ENCODE results near the gene DLGAP1. TPM values are rescaled to one million over a fixed set of nuclear protein-coding genes. Genes with fewer than 3 reads are reported as not detected.

Gene DLGAP1
- total and polyA plus RNA-seq, 2 of the 4 experiments (the other 2 are of a cell fraction): under 0.01 to 0.09 TPM

DNA sequence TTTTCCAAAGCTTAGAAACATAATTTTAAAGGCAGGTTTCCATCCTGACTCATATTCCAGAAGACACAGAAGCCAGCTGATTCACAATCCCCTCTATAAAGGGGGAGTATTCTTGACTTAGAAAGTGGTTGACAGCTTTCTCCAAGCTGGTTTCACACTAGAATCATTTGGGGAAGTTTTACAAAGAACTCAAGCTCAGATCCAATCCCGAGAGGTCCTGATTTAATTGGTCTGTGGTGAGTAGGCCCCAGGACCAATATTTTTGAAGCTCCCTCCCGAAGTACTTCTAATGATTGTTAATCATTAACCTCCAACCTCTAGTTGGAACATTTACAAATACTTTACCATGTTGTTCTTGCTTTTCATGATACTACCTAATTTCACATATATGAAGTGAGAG is 184.1 kb downstream of the DLGAP1 start:
- dilution Hi-C loops (cut with HindIII; ENCODE audit: low sequenced_read_pairs, unreplicated experiment): no loop called here
- in situ Hi-C loops (cut with MboI; ENCODE audit: low sequenced_read_pairs): no loop called here
- H3K36me3 ChIP-seq (ENCODE audit: control insufficient read depth, insufficient read depth, low read length): no peaks in the 10 kb centered on the region
- no peaks in the 10 kb centered on the region for H3K9me1 ChIP-seq (ENCODE audit: insufficient read depth, low read length)
- no peak overlapping the region for H3K4me3 ChIP-seq (ENCODE audit: insufficient read depth, low read depth, low read length)
- H4K8ac ChIP-seq (ENCODE audit: low read depth in 2 of 2, low read length in 2 of 2): no peak overlapping the region
- H3K27me3 ChIP-seq (ENCODE audit: control insufficient read depth, insufficient read depth, low read length): no peaks in the 10 kb centered on the region
- H3K23ac ChIP-seq (ENCODE audit: low read depth, low read length): no peak overlapping the region
- no peak overlapping the region for H4K5ac ChIP-seq (ENCODE audit: low read depth, low read length)
- intact Hi-C loops (cut with micrococcal nuclease): no loop called here
- H3K27ac ChIP-seq (ENCODE audit: insufficient read depth, low read length): no peak overlapping the region
- H3K79me1 ChIP-seq (ENCODE audit: low read depth in 1 of 2, low read length in 2 of 2): no peaks in the 10 kb centered on the region
- WGBS, 2 experiments (ENCODE audit: extremely low coverage in 2 of 2, insufficient read length in 1 of 2): no CpG with 5 or more reads among the region's 2 CpGs
- ChIA-PET CTCF (no interaction called here), POLR2A (ENCODE audit: unreplicated experiment) (no interaction called here)
- no peak overlapping the region for H3K4me2 ChIP-seq (ENCODE audit: low read depth, low read length)
- no peak overlapping the region for H2AK9ac ChIP-seq (replicated peaks; ENCODE audit: low read depth, low read length, poor library complexity)
- no peak overlapping the region for H3K4ac ChIP-seq (ENCODE audit: low read depth, low read length)
- DNase-seq (no peak), ATAC-seq (ENCODE audit: low read depth) (no peak)
- H3K9ac ChIP-seq (ENCODE audit: low read depth, low read length): no peak overlapping the region
- no peaks in the 10 kb centered on the region for H3K4me1 ChIP-seq (ENCODE audit: control insufficient read depth, insufficient read depth, low read length)
- no peak overlapping the region for H3K14ac ChIP-seq (replicated peaks; ENCODE audit: low read depth, low read length)
- H2BK20ac ChIP-seq (ENCODE audit: low read depth, low read length): no peak overlapping the region
- no peak overlapping the region for H2AFZ ChIP-seq (replicated peaks; ENCODE audit: low read length, poor library complexity)
- peaks cover 7% of the 10 kb centered on the region for H3K9me3 ChIP-seq (ENCODE audit: control insufficient read depth, insufficient read depth, low read length)
- H3K18ac ChIP-seq (ENCODE audit: low read depth, low read length): no peak overlapping the region
- BruUV-seq (replicated peaks): no TSS peak
- H4K91ac ChIP-seq (ENCODE audit: insufficient read depth, low read depth, low read length): no peak overlapping the region
- H2BK120ac ChIP-seq (ENCODE audit: low read depth, low read length): no peak overlapping the region
- H4K20me1 ChIP-seq (ENCODE audit: insufficient read depth, low read length): no peaks in the 10 kb centered on the region
- H2BK5ac ChIP-seq (ENCODE audit: low read depth, low read length, poor library complexity, severe bottlenecking): no peak overlapping the region
- H2AK5ac ChIP-seq (ENCODE audit: low read depth, low read length): no peak overlapping the region
- no peak for TF ChIP-seq POLR2A (IDR thresholded peaks at IDR 0.05; ENCODE audit: low read depth, low read length)
- TF ChIP-seq, protein P1, sequence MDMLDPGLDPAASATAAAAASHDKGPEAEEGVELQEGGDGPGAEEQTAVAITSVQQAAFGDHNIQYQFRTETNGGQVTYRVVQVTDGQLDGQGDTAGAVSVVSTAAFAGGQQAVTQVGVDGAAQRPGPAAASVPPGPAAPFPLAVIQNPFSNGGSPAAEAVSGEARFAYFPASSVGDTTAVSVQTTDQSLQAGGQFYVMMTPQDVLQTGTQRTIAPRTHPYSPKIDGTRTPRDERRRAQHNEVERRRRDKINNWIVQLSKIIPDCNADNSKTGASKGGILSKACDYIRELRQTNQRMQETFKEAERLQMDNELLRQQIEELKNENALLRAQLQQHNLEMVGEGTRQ (IDR thresholded peaks at IDR 0.05; ENCODE audit: low read depth, low read length): no peak
- TF ChIP-seq, protein P2, sequence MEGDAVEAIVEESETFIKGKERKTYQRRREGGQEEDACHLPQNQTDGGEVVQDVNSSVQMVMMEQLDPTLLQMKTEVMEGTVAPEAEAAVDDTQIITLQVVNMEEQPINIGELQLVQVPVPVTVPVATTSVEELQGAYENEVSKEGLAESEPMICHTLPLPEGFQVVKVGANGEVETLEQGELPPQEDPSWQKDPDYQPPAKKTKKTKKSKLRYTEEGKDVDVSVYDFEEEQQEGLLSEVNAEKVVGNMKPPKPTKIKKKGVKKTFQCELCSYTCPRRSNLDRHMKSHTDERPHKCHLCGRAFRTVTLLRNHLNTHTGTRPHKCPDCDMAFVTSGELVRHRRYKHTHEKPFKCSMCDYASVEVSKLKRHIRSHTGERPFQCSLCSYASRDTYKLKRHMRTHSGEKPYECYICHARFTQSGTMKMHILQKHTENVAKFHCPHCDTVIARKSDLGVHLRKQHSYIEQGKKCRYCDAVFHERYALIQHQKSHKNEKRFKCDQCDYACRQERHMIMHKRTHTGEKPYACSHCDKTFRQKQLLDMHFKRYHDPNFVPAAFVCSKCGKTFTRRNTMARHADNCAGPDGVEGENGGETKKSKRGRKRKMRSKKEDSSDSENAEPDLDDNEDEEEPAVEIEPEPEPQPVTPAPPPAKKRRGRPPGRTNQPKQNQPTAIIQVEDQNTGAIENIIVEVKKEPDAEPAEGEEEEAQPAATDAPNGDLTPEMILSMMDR (conservative IDR thresholded peaks at IDR 0.05; ENCODE audit: low read depth, low read length): no peak
- no peak for TF ChIP-seq MAZ (IDR thresholded peaks at IDR 0.05; ENCODE audit: borderline replicate concordance, low read depth, low read length)
- TF ChIP-seq MAFK (IDR thresholded peaks at IDR 0.05; ENCODE audit: low read depth, low read length): no peak
- H2BK15ac ChIP-seq (ENCODE audit: low read depth, low read length): no peak overlapping the region
- H3K56ac ChIP-seq (ENCODE audit: extremely low read depth, insufficient read depth, low read length): no peak overlapping the region
